Skeletal muscle cell (primary cell): ENCODE measurements around the gene DVL1.
"Not testable (repeated sequence)": the region's sequence is repeated elsewhere in the genome, so short reads cannot be mapped to it uniquely, and the experiment has no call there.

ENCODE experiments used
- DNase-seq: peaks from one replicate; pipeline ENCODE4 v3.0.0-alpha.2; 2010; ENCODE audit warnings: low read depth
- H3K4me3 ChIP-seq: 2 replicates; pipeline ENCODE4 v1.5.1; 2011; ENCODE audit warnings: low read depth, mild to moderate bottlenecking, control low read depth, low read length, moderate library complexity

DVL1 gene

GRCh38 chr1:1349256-1350012 lies at the start of gene DVL1:
TSS of gene DVL1 (minus strand) at chr1:1349418. CDS start at chr1:1349065, 353 bp downstream.
- peak within 1 kb of the TSS; percentile 72 for H3K4me3 ChIP-seq
- no peak for DNase-seq

DNA sequence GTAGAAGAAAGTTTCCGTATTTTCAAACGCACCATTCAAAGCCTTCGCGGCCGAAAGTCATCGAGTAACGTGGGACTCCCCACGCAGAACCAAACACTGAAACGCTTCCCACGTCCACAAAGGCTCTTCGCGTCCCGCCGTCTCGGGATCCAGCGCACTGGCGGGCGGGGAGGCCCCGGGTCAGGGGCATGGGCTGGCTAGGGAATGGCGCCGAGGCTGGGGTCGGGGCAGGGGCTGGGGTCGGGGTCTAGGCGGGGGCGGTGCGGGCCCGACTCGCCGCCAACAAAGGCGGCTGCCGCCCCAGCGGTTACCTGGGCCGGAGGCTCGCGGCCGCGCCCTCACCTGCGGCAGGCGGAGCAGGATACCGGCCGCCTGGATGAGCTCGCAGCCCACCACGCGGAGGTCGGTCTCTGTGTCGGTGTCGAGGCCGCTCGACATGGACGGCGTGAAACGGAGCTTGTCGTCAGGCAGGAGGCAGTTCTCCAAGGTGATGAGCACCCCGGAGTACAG lies 49.5 kb upstream of the DVL1 start:
- peak overlapping the region; percentile 98 for H3K4me3 ChIP-seq
- no peak for DNase-seq

- peak overlapping the region; percentile 98 for H3K4me3 ChIP-seq
- DNase-seq = no peak
These were observed 48.8 kb upstream of the DVL1 start for GRCh38 chr1:1397839-1398523.

DNA sequence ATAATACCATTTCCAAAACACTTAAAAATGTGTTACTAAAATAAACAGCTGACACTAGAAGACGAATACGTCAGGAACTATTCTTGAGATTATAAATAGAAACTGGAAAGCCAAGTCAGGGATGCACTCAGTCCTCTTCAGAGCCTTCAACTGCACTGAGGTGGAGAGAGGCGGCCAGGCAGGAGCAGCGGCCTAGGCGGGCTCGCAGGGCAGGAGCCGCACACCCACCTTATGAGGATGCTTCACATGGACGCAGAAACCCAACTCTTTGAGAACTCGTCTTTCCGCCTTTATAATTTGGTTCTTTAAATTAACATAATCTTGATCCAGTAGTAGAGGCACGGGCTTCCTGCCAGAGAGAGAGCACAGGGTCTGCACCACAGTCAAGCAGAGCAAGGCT lies 45.9 kb upstream of the DVL1 start:
- no peak for DNase-seq

GRCh38 chr1:1394116-1394515 lies 44.9 kb upstream of the DVL1 start:
- DNase-seq = no peak
- H3K4me3 ChIP-seq = no peak overlapping the region

More for the DNA sequence above, 45.9 kb upstream of the DVL1 start:
- no peak overlapping the region for H3K4me3 ChIP-seq

- no peak for DNase-seq
- H3K4me3 ChIP-seq = no peak overlapping the region
These were observed 44.2 kb upstream of the DVL1 start for GRCh38 chr1:1393428-1393827.

DNA sequence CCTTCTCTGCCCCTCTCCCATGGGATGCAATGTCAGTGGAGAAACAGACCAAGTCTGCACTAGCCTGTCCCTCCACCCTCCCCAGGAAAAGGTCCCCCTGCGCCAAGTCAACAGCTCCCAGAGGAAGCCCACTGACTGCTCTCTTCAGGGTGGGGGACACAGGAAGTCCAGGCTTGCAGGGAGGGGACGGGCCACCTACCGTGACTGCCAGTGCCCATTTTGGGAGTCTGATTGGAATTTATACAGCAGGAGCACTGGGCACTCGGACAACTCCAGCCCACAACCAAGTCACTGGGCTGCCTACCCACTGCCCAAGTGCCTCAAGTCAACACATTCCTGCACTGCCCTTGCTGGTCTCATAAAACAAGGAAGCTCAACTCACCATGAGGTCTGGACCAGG lies 43.8 kb upstream of the DVL1 start:
- no peak for DNase-seq
- no peak overlapping the region for H3K4me3 ChIP-seq

DNA sequence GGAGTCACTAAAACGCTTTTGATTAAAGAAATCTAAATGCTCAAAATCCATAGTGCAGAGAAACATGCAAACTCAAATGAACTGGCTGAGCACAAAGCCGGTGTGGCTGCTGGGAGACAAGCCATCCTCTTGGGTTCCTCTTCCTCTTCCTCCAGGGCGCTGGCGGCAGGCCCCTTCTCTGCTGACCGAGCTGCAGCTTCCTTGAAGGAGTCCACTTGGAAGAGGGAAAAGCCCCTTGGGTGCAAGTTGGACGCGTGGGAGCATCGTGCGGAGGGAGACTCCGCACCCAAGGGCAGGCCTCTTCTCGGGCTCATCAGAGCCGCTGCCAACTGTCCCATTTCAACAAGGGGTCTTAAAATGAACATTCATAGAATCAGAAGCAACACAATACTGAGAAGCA lies 42.0 kb upstream of the DVL1 start:
- no peak for DNase-seq

DNA sequence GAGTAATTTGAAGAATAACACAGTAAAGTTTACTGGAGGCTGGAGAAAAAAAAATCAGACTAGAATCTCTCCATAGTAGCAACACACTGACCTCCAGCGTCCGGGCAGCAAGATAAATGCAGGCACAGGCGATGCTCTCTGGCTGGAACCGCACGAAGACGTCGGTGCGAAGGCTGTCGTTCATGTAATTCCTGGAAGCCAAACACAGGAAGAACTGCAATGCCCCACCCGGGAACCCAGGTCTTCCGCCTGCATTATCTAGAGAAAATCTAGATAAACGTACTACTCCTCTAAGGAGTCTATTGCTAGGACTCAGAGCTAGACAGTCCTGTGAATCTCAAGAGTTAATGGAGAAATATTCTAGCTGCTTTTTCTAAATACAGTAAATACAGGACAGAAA lies 41.5 kb upstream of the DVL1 start:
- H3K4me3 ChIP-seq = no peak overlapping the region
- no peak for DNase-seq

More for the DNA sequence above, 42.0 kb upstream of the DVL1 start:
- no peak overlapping the region for H3K4me3 ChIP-seq

DNA sequence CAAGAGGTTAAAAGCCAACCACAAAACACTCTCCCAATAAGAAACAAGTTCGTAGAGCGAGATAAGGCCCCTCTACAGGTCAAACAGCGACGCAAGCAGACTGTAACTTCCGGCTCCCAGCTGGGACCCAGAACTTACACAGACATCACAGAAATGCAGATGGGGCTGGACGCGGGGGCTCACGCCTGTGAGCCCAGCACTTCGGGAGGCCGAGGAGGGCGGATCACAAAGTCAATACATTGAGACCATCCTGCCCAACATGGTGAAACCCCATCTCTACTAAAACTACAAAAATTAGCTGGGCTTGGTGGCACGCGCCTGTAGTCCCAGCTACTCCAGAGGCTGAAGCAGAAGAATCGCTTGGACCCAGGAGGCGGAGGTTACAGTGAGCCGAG lies 38.9 kb upstream of the DVL1 start:
- no peak overlapping the region for H3K4me3 ChIP-seq
- no peak for DNase-seq

DNA sequence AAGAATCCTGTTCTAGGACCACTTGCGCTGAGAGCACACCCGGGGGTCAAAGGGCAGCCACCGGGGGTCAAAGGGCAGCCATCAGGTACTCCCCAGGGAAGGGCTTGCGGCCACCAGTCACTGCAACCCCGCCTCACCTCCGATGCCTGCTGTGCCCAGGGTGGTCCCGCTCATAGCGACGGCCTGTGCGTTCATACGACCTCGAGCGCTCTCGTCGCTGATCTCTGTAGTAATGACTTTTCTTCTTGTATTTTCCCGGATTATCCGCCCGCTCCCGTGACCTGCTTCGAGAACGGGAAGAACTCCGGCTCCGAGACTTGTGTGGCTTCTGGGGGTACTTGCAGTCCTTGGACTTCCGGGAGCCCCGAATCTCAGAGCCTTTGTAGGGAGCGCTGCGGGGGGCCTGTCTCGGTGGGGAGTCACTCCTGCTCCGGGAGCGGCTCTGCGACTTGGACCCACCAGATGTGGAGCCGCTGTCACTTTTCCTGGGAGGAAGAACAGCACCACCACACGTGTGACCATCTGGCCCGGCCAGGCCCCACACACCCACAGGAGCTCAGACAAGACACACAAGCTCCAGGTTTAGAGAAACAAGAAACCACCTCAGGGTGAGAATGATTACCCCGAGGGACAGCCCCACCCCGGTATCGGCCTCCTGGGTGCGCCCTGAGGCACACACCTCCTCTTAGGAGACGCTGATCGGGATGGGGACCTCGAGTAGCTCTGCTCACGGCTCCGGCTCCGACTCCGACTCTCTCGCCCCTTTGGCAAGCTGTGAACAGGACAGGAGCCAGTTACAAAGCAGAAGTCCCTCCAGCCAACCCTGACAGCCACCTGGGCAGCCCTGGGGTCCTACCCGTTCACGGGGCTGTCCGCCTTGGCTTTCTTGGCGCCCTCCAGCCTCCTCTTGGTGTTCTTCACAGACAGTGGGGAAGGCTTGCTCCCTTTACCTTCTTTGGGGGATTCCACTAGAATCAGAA lies 38.2 kb upstream of the DVL1 start:
- H3K4me3 ChIP-seq = no peak overlapping the region
- DNase-seq = no peak

- no peak overlapping the region for H3K4me3 ChIP-seq
- no peak for DNase-seq
These were observed 36.7 kb upstream of the DVL1 start for GRCh38 chr1:1385931-1386330.

DNA sequence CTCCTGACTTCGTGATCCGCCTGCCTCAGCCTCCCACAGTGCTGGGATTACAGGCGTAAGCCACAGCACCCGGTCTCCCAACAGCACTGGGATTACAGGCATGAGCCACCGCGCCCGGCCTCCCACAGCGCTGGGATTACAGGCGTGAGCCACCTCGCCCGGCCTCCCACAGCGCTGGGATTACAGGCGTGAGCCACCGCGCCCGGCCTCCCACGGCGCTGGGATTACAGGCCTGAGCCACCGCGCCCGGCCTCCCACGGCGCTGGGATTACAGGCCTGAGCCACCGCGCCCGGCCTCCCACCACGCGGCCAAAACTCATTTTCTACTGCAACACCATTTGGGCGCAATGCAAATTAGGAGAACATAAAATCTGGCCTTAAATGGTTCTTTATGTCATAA lies 36.1 kb upstream of the DVL1 start:
- H3K4me3 ChIP-seq, DNase-seq: not testable (repeated sequence)

DNA sequence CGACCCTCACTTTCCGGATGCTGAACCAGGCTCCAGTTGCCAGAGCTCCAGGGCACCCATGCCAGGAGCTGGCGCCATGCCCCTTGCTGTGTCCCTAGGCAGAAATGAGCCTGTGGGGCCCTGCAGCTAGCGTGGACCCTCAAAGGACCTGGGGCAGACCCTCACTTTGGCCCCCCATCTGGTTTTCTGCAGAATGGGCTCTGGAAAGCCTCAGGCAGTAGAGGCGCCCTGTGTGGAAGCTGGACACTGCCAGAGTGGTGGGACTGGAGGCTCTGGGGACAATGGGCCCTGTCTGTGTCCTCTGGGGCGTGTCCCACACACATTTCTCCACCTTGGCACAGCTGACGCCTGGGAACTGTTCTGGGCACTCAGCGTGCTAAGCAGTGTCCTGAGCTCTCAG lies 32.1 kb upstream of the DVL1 start:
- H3K4me3 ChIP-seq = no peak overlapping the region
- no peak for DNase-seq

GRCh38 chr1:1380860-1381259 lies 31.6 kb upstream of the DVL1 start:
- DNase-seq = no peak
- no peak overlapping the region for H3K4me3 ChIP-seq

DNA sequence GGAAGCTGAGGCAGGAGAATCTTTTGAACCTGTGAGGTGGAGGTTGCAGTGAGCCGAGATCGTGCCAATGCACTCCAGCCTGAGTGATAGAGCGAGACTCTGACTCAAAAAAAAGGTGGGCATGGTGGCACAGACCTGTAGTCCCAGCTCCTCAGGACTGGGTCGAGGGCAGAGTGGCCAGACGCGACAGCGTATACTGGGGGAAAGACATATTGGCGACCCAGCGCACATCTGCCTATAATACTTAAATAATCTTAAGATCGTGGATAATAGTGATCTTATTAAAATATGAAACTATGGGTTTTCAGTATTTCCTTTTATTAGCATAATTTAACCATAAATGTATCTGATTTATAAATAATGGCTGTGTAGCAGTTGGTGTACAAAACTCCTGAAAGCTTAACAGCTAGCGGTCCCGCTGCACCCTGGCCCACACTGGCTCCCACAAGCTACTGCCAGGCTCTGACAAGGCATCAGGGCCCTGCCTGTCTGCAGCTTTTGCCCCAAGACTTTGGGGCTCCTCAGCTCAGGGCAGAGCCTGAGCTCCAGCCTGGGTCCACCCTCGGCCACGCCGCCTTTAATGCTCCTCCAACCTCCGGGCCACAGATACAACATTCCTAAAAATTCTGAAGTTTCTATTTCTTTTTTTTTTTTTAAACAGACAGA lies 28.5 kb upstream of the DVL1 start:
- no peak for DNase-seq
- H3K4me3 ChIP-seq = no peak overlapping the region

DNA sequence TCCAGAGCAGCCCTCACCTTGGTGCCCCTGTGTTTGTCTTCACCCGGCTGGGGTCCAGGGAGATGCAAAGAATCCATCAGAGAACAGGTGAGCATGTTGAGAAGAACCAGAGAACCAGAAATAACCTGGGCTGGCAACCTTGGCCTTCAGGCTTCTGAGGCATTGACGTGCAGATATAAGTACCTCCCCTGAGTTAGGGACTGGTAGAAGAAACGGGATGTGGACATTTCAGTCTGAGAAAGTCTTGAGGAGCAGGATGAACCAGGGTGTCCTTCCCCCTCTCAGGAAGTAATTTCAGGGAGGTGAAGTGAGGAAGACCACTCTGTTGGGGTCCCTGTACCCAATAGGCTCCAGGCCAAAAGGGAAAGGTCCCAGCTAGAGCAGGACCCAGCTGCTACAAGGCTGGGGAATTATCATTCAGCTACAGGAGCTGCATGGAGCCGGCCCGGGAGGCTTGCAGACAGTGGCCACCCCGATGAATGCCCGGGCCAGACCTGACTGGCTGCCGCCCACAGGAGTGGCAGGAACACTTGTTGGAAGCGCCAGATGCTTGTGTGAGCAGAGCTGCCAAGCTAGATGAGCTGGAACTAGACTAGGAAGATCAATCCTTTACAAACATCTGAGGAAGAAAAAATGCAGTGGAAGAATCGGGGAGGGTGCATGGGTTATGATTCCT lies 27.5 kb upstream of the DVL1 start:
- no peak for DNase-seq

DNA sequence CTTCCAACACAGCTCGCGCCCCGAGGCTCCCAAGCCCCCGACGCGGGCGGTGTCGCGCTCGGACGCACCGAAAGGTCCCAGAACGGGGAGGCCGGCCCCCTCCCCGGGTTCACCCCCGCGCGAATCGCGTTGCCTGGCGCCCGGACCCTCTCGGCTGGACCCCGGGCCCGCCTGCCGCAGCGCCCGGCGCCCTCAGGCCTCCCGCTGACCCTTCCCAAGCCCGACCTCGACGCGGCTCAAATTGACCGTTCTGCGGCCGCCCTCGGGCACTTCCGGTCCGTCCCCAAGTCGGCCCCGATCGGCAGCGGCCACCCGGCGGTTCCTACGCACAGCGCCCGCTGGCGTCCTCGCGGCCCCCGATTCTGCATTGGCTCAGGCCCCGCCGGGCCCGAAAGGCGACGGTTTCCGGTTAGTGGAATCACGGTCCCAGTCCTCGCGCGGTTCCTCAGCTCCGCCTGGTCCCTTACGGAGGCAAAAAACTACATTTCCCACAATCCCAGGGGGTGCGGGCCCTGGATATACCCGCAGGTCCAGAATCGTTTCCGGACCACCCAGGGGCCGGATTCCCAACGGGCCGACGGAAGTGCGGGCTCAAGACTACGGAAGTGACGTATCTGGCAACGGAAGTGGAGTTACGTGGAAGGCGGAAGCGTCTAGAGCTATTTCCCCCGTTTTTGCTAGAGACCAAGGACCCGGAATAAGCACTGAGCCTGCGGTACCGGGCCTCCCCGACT lies 25.9 kb upstream of the DVL1 start, which contains the start of gene AURKAIP1:
Gene AURKAIP1, minus strand, starts transcription at position 279 of the 734 bp plus-strand sequence. CDS start 451 bp downstream, outside the sequence.
- H3K4me3 ChIP-seq = peak within 1 kb of the TSS; percentile 94
- DNase-seq = peak; percentile 99

More for the DNA sequence above, 27.5 kb upstream of the DVL1 start:
- H3K4me3 ChIP-seq = no peak overlapping the region
